ENCODE data around the gene PTTG1IP.
"Not testable (repeated sequence)": the region's sequence is repeated elsewhere in the genome, so short reads cannot be mapped to it uniquely, and the experiment has no call there.

PTTG1IP gene

GRCh38 chr21:44879238-44879637, 5.7 kb upstream of the PTTG1IP start:
- DNase-seq: not testable (repeated sequence)

DNA sequence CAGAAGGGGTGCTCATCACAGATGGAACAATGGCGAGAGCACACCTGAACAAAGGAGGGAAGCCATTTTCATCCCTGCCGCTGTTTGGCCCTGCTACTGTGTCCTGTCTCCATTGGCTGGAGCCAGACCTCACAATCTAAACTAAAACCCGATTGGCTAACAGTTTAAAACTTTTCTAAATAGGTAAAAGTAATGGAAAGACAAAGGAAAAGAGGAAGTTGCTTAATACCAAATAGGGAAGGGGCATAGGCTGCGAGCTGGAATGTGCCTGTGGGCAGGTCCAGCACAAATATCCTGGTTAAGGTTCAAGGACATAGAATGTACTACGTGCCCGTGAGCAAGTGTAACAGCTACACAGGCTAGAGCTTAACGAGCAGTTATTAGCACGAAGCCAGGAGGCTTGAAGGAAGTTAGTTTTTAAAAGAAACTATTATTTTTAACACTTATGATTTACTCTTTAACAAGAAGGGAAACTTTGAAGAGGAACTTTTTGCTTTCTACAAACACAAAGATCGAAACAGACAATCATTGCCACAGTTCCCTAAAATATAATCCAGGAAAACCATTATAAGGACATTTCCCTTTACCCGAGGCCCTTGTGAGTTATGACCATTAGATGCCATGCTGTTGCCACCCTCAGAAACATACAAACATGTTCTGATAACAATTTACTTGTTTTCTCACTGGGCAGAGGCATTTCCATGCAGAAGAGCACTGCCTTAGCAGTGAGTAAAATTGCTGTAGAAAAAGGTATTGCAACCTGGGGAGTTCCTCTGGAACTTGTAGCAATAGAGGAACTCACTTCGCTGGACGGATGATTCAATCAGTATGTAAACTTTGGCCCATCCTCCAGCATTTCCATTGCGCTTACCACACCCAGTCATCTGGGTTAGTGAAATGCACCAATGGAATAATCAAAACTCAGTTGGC, 4.8 kb upstream of the PTTG1IP start:
- DNase-seq: no peak

- no peak for DNase-seq
Measured at GRCh38 chr21:44876849-44877575, 3.5 kb upstream of the PTTG1IP start.

DNA sequence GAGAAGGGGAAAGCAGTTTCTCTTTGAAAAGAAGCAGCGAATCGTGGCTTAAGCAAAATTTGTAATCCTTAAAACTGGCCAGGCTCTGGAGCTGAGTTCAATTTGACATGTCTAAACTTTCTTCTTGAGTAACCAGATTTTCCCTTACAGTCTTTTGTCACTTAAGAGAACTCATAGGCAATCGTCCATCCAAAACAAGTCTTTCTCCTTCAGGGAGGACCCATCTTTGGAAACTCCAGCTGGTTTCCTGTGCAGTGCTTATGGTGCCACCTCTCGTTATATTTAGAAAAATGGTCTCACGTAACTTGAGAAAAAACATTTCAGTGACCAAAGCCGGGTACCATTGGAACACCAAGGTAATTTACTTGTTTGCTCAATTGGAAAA, 1.8 kb upstream of the PTTG1IP start:
- DNase-seq: peak; percentile 29

- peak; percentile 37 for DNase-seq
Measured at GRCh38 chr21:44874497-44875315, 1.2 kb upstream of the PTTG1IP start.

- DNase-seq: peak; percentile 36
Measured at GRCh38 chr21:44874240-44874496, 678 bp upstream of the PTTG1IP start.

DNA sequence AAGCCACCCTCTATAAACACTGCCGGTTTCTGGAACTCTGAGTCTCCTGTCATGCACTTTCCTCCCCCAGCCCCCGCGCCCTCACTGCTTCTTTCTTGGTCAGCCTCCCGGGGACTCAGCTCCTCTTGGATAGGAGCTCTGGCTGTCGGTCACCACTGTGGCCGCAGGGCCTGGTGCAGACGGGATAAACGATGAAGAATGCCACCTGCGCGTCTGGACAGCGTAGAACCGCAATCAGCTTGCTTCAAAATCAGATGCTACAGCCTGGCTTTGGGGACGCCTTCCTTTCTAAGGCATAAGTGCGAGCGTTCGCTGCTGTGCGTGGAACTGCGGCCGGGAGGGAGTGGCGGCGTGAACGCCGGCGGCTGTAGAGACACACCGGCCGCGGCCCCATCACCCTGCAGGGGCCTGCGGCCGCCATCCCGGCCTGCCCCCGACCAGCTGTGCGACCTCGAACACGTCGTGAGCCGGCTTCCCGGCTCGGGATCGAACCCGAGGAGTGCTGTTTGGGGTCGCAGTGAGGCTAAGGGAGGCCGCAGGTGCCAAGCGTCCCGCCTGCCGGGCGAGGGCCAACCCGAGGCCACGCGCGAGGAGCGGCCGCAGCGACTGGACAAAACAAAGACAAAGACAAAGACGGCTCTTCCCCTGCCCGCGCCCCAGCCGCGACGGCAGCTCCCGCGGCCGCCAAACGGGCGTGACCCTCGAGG, 688 bp downstream of the PTTG1IP start:
- DNase-seq: peak; percentile 33

GRCh38 chr21:44872323-44872648, 1.2 kb downstream of the PTTG1IP start:
- DNase-seq: no peak

GRCh38 chr21:44871576-44872269, 1.8 kb downstream of the PTTG1IP start:
- peak; percentile 56 for DNase-seq

DNA sequence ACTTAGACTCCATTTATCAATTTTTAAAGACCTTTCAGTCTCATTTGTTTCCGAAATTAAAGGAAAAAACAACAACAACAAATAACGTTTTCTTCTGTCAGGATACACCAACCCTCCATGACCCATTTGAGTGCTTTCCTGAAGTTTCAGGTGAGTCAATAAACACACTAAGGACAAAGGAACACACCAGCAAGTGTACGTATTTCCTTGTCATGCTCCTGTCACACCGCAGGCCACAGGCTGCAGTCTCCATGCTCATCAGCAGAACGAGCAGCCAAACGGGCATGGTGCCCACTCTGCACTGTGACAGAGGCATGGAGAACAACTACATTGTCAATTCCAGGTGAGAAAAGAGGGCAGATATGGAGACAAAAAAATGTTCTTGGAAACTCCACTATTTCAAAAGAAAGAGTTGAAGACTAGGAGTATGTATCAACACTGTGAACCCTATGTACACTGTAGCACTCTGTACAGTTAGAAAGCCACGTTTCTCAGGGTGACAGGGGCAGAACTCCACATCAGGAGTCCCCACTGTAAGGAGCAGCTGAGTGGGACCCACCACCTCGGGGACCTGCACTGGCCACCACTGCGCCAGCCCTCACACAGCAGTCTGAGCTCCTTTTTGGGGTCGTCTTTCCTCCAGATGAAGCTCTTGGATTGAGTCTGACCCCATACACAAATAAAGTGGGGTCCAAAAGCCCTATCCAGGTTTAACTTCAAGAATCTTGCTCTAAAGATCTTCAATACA, 2.6 kb downstream of the PTTG1IP start:
- DNase-seq: peak; percentile 53

GRCh38 chr21:44869781-44870747, 3.4 kb downstream of the PTTG1IP start:
- no peak for DNase-seq

DNA sequence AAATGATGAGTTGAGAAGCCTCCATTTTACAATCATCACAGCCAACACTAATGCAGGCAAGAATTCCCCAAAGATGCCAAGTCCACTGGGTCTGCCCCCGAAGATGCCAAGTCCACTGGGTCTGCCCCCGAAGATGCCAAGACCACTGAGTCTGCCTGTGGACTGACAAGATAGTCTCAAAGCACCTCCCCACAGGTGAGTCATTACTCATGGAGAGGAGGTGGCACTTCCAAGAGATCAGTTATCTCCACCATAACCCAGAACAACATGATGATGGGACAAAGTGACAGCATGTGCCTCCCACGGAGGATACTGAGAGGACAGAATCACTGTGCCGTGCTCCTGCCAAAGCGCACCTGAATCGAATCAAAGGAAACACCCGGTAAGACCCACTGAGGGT, 4.8 kb downstream of the PTTG1IP start:
- DNase-seq: no peak

GRCh38 chr21:44867999-44868700, 5.3 kb downstream of the PTTG1IP start:
- peak; percentile 69 for DNase-seq

- DNase-seq: no peak
Measured at GRCh38 chr21:44867464-44867863, 6.0 kb downstream of the PTTG1IP start.

- DNase-seq: no peak
Measured at GRCh38 chr21:44866780-44867179, 6.7 kb downstream of the PTTG1IP start.

DNA sequence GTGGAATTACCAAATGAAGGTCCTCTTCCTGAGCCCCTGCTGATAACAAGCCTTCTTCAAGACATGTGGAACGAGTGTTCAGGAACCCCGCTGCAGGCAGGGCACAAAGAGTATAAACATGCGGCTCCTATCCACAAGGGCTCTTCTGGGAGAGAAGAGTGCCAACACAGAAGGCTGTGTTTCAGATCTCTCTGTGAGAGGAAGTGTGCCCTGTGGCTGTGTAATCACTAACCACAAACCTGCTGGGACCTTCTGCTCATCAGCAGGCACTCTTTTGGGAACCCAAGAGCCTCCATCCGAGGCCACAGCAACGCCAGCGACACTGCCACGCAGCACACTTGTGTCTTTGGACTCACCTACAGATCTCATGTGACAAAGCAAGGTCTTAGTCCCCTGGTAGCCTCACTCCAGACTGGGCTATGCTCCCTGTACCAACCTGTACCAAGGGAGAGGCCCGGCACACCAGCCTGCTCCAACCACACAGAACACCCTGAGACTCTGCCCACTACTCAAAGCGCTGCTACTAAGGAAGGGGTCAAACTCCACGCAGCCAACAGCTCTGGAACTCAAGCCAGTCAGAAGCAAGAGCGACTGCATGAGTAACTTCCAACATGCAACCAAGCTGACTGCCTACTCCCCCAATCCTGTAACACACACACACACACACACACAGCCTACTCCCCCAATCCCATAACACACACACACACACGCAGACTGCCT, 7.8 kb downstream of the PTTG1IP start:
- peak; percentile 58 for DNase-seq

DNA sequence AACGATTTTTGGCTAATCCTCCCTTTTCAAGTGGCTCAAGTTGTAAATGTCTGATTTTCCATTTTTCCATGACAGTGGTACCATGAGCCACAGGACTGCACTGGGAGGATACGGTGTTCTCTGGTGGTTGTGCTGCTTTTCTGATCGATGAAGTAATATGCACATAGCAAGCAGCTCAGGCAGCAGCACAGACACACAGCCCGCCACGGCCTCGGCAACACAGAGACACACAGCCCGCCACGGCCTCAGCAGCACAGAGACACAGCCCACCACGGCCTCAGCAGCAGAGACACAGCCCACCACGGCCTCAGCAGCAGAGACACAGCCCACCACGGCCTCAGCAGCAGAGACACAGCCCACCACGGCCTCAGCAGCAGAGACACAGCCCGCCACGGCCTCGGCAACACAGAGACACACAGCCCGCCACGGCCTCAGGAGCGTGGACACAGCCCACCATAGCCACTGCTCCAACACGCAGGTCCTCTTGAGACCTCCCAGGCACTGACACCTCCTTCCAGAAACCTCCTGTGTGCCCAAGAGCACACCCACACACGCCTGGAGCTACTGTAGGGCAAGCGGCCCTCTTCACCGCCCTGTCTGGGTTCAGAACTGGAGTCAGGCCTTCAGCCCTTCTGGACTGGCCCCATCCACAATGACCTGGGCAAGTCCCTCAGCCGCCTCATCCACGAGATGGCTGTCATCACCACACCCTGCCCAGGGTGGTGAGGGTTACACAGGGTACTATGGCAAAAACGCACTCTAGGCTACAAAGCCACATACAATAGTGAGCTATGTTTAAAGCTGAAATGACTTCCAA, 10.4 kb downstream of the PTTG1IP start:
- DNase-seq: no peak

DNA sequence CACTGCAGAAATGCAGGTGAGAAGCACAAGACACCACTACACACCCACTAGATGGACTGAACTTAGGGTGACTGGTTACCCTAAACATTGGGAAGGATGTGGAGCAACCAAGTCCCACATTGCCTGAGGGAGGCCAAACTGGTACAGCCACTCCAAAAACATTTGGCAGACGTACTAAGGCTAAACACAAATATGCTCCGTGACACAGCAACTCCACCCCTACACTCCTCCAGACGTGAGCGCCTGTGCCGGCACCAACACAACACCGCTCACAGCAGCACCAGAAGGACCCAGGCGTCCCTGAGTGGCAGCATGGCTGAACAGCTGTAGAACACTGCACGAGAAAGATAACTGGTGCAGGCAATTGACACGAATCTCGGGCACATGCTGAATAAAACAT, 14.7 kb downstream of the PTTG1IP start:
- no peak for DNase-seq

Measured in CD4-positive, alpha-beta T cell treated with Interleukin-6 for 4 hours (primary cell).